Uterus (tissue), 4 donors: ENCODE results near the gene SERPINA10. TPM values are rescaled to one million over a fixed set of nuclear protein-coding genes. Genes with fewer than 3 reads are reported as not detected.

Experiments
- DNase-seq, 2 donors: peaks; one replicate each; pipeline ENCODE4 v3.0.0-alpha.2; 2019 to 2020
- H3K27ac ChIP-seq, 2 donors: fragments of 200-600 bp; sonication (generic); 1 replicate in 1 of 2; 2 replicates in 1 of 2; pipeline ENCODE4 v1.5.1; 2016 to 2018
- H3K27me3 ChIP-seq, 2 donors: fragments of 200-600 bp; sonication (generic); one replicate each; pipeline ENCODE4 v1.5.1; 2018 to 2019; ENCODE audit warnings: control low read depth in 1 of 2
- H3K36me3 ChIP-seq, 2 donors: fragments of 200-600 bp; sonication (generic); one replicate each; pipeline ENCODE4 v1.5.1; 2019; ENCODE audit warnings: control low read depth in 1 of 2
- H3K4me1 ChIP-seq, 2 donors: fragments of 200-600 bp; sonication (generic); one replicate each; pipeline ENCODE4 v1.5.1; 2018 to 2019; ENCODE audit warnings: control low read depth in 1 of 2
- H3K4me3 ChIP-seq, 2 donors: fragments of 200-600 bp; sonication (generic); 1 replicate in 1 of 2; 2 replicates in 1 of 2; pipeline ENCODE4 v1.5.1; 2018 to 2019; ENCODE audit warnings: mild to moderate bottlenecking in 1 of 2
- H3K9me3 ChIP-seq, 2 donors: fragments of 200-600 bp; sonication (generic); one replicate each; pipeline ENCODE4 v1.5.1; 2019; ENCODE audit warnings: control low read depth in 1 of 2
- POLR2A ChIP-seq, 2 donors: fragments of 450-650 bp; IDR thresholded peaks; one replicate each; pipeline ENCODE4 v1.6.1; 2016; ENCODE audit warnings: antibody characterized with exemption in 2 of 2, mild to moderate bottlenecking in 1 of 2, moderate library complexity in 1 of 2
- intact Hi-C: fragments of 100-400 bp; cut with DNase I; formaldehyde crosslinking; loops from one replicate; pipeline ENCODE4 v1.15.1; 2023; ENCODE audit warnings: low total_unique reads
- total RNA-seq, 4 donors: library from RNA; depleted of rRNA in 3 of 4; stranded (reverse); fragments of >200 nt in 3 of 4; gene quantifications; one replicate each; pipeline versions ENCODE4 v1.1.0 to v1.2.4, GENCODE V29; 2014 to 2023
- TF ChIP-seq, protein P1 (sequence below), 4 experiments: fragments of 200-600 bp in 2 of 4; fragments of 450-650 bp in 2 of 4; sonication (generic) in 2 of 4; IDR thresholded peaks; one replicate each; pipeline ENCODE4 v1.5.1; 2016 to 2019; ENCODE audit warnings: antibody characterized with exemption in 4 of 4, mild to moderate bottlenecking in 2 of 4, moderate library complexity in 1 of 4
- donor health status: DM: yes; HTN: yes; CAD: no.

SERPINA10 gene
- total RNA-seq, 4 donors from 2014 or later, result not detected

DNA sequence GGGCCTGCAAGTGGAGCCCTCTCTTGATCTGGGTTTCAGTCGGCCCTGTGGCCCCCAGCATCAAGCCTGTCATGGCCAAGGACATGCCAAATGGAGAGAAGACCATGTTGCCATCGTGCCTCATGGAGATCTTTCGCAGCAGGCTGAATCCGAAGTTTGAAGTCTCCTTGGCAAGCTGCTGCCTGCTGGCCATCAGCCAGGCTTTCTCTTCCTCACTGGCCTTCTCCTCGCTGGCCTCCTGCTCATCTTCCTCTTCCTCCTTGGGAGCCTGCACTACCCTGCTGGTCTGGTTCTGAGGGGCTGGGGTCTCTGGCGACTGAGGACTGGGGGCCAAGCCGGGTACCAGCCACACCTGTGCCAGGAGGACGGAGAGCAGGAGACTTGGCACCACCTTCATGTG is 2.9 kb downstream of the SERPINA10 start:
- Histone ChIP-seq H3K27ac (no peak overlapping the region), H3K36me3 (no peaks in the 10 kb centered on the region), H3K9me3 (no peaks in the 10 kb centered on the region), H3K27me3 (no peaks in the 10 kb centered on the region), H3K4me1 (no peaks in the 10 kb centered on the region), H3K4me3 (no peak overlapping the region)
- intact Hi-C loops, result no loop called here
- no peak for TF ChIP-seq POLR2A (IDR thresholded peaks at IDR 0.05)
- TF ChIP-seq, protein P1, sequence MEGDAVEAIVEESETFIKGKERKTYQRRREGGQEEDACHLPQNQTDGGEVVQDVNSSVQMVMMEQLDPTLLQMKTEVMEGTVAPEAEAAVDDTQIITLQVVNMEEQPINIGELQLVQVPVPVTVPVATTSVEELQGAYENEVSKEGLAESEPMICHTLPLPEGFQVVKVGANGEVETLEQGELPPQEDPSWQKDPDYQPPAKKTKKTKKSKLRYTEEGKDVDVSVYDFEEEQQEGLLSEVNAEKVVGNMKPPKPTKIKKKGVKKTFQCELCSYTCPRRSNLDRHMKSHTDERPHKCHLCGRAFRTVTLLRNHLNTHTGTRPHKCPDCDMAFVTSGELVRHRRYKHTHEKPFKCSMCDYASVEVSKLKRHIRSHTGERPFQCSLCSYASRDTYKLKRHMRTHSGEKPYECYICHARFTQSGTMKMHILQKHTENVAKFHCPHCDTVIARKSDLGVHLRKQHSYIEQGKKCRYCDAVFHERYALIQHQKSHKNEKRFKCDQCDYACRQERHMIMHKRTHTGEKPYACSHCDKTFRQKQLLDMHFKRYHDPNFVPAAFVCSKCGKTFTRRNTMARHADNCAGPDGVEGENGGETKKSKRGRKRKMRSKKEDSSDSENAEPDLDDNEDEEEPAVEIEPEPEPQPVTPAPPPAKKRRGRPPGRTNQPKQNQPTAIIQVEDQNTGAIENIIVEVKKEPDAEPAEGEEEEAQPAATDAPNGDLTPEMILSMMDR (IDR thresholded peaks at IDR 0.05), result no peak
- no peak for DNase-seq

DNA sequence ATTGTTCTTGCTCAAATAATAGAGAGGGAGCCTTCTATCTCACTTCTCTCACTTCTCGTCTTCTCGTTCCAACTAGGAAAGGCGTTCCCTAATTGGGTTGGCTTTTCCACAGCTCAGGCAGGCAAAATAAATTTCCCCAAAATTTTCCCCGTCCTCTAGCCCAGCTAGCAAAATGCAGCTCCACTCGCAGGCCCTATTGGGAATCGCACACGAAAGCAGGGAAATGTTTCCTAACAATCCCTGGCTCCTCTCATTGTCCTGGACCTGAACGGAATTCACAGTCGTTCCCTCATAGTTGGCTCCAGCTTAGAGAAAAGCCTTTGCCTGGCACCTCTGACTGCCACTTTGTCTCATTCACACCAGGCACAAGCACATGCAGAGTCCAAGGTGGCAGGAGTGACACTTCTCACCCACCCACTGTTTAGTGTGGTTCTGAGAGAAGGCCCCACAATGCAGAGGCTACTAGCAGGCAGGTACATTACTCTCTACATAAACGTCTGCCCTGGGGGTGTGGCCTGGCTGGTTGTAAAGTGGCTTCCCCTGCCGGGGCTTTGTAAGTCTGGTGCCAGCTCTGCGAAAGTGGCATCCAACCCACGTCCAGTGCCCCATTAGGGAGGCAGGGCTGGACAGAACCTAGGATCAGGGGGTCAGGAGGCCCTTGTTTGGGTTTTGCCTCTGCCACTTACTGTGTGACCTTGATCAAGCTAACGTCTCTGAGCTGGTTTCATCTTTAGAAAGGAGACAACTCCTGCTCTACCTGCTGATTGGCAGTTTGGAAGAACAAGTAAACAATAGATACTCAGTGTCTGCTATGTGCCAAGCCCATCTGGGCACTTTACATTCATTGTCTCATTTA is 4.2 kb downstream of the SERPINA10 start:
- TF ChIP-seq, protein P1 (IDR thresholded peaks at IDR 0.05), result no peak
- TF ChIP-seq POLR2A (IDR thresholded peaks at IDR 0.05), result no peak
- Histone ChIP-seq H3K27ac (no peak overlapping the region), H3K36me3 (no peaks in the 10 kb centered on the region)

DNA sequence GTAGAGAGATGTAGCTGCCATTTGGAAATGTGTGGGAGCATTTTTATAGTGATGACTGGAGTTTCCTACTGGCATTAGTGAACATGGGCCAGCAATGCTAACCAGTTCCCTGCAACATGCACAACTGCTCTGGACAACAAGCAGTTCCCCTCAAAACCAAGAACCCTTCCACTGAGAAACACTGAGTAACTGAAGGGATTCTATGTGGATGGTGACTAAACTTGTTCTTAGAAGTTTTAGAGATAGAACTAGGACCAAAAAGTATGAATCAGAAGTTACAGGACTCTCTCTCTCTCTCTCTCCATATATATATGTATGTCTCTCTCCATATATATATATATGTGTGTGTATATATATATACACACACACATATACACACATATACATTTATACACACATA is 7.9 kb downstream of the SERPINA10 start:
- no peak for DNase-seq
- Histone ChIP-seq H3K27ac (no peak overlapping the region), H3K9me3 (no peaks in the 10 kb centered on the region), H3K27me3 (no peaks in the 10 kb centered on the region), H3K36me3 (no peaks in the 10 kb centered on the region), H3K4me3 (no peak overlapping the region), H3K4me1 (no peaks in the 10 kb centered on the region)
- TF ChIP-seq POLR2A (IDR thresholded peaks at IDR 0.05), result no peak
- TF ChIP-seq, protein P1 (IDR thresholded peaks at IDR 0.05), result no peak
- intact Hi-C loops, result no loop called here

More for the DNA sequence above, 4.2 kb downstream of the SERPINA10 start:
- intact Hi-C loops, result no loop called here
- Histone ChIP-seq H3K4me1 (no peaks in the 10 kb centered on the region), H3K9me3 (no peaks in the 10 kb centered on the region), H3K4me3 (no peak overlapping the region), H3K27me3 (no peaks in the 10 kb centered on the region)
- no peak for DNase-seq

DNA sequence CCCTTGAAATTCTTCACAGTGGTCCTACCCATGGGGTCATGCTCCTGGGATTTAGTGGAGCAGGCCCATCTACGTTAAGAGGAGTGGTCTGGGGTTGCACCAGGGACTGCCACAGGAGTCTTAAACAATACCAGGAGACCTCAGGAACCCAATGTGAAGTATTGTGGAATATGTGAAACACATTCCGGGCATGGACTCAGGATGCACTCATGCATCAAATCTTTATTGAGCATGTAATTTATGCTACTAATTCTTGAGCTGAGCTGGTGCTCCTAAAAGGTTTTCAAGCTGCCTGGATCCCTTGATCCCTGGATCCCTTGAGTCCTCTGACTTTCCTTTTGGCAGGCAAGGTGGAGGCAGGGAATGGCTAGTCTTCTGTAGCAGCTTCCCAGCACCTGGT is 8.8 kb downstream of the SERPINA10 start:
- no peak for TF ChIP-seq POLR2A (IDR thresholded peaks at IDR 0.05)
- TF ChIP-seq, protein P1 (IDR thresholded peaks at IDR 0.05), result no peak
- H3K9me3 ChIP-seq, result no peaks in the 10 kb centered on the region
- H3K4me3 ChIP-seq, result no peak overlapping the region
- H3K27me3 ChIP-seq, result no peaks in the 10 kb centered on the region
- no peak for DNase-seq
- intact Hi-C loops, result no loop called here
- H3K36me3 ChIP-seq, result no peaks in the 10 kb centered on the region
- no peak overlapping the region for H3K27ac ChIP-seq
- no peaks in the 10 kb centered on the region for H3K4me1 ChIP-seq

DNA sequence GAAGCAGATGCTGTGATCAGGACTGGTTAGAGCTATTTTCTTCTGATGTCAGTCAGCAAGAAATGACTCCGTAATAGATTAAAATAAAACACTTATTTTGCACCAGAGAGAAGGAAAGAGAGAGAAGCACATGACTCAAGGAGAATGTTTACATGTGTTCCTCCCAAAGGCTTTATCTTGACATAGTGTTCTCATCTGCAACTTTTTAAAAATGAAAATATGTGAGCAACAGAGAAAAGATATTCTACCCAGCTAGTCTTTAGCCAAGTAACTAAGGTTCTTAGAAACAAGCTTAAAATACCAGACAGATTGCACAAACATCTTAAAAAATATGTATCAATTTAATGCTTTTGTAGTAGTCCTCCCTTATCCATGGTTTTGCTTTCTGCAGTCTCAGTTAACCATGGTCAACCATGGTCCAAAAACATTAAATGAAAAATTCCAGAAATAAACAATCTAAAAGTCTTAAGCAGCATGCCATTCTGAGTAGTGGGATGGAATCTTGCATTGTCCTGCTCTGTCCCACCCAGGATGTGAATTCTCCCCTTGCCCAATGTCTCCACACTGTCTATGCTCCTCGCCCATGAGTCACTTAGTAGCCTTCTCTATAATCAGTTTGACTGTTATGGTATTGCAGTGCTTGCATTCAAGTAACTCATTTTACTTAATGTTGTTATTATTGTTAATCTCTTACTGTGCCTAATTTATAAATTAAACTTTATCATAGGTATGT is 9.9 kb downstream of the SERPINA10 start:
- intact Hi-C loops, result no loop called here
- Histone ChIP-seq H3K4me1 (no peaks in the 10 kb centered on the region), H3K4me3 (no peak overlapping the region), H3K27ac (no peak overlapping the region), H3K36me3 (no peaks in the 10 kb centered on the region), H3K27me3 (no peaks in the 10 kb centered on the region), H3K9me3 (no peaks in the 10 kb centered on the region)
- TF ChIP-seq, protein P1 (IDR thresholded peaks at IDR 0.05), result no peak
- no peak for TF ChIP-seq POLR2A (IDR thresholded peaks at IDR 0.05)
- DNase-seq, result no peak
